Stimulated activated CD4-positive, alpha-beta T cell treated with anti-CD3 and anti-CD28 coated beads, Interleukin-15, amount 100 ng/mL, for 48 hours (primary cell): ENCODE data around the gene CAMK1.

ENCODE experiments used
- DNase-seq, 2 donors: peaks; one replicate each; pipeline ENCODE4 v3.0.0-alpha.2; 2020; ENCODE audit warnings: low read depth in 2 of 2

CAMK1 gene

GRCh38 chr3:9793161-9793781 lies 23.5 kb upstream of the CAMK1 start:
- no peak for DNase-seq

- peak; percentile 84 to 90 for DNase-seq
Measured at GRCh38 chr3:9792405-9793160, 22.8 kb upstream of the CAMK1 start, which contains the start of the genes ARPC4 and TADA3. TSS of gene ARPC4 (plus strand) at chr3:9793082. CDS start at chr3:9793122, 40 bp downstream. TSS of gene TADA3 (minus strand) at chr3:9792473. CDS start at chr3:9791466, 1,007 bp downstream.

GRCh38 chr3:9791790-9792404 lies 22.1 kb upstream of the CAMK1 start:
- DNase-seq, result no peak

- no peak for DNase-seq
Measured at GRCh38 chr3:9791127-9791526, 21.4 kb upstream of the CAMK1 start.

GRCh38 chr3:9787714-9788113 lies 18.0 kb upstream of the CAMK1 start:
- DNase-seq, result peak in 1 of 2 donors; percentile 41

- DNase-seq, result no peak
Measured at GRCh38 chr3:9786825-9787669, 17.3 kb upstream of the CAMK1 start.

GRCh38 chr3:9786209-9786739 lies 16.5 kb upstream of the CAMK1 start:
- DNase-seq, result no peak

- DNase-seq, result no peak
Measured at GRCh38 chr3:9785602-9786001, 15.9 kb upstream of the CAMK1 start.

- no peak for DNase-seq
Measured at GRCh38 chr3:9784965-9785364, 15.2 kb upstream of the CAMK1 start.

- DNase-seq, result no peak
Measured at GRCh38 chr3:9783954-9784353, 14.2 kb upstream of the CAMK1 start.

- no peak for DNase-seq
Measured at GRCh38 chr3:9782770-9783169, 13.0 kb upstream of the CAMK1 start.

- DNase-seq, result no peak
Measured at GRCh38 chr3:9781978-9782603, 12.3 kb upstream of the CAMK1 start.

- DNase-seq, result no peak
Measured at GRCh38 chr3:9781551-9781950, 11.8 kb upstream of the CAMK1 start.

GRCh38 chr3:9780910-9781309 lies 11.2 kb upstream of the CAMK1 start:
- no peak for DNase-seq

GRCh38 chr3:9780458-9780812 lies 10.7 kb upstream of the CAMK1 start:
- no peak for DNase-seq

GRCh38 chr3:9779721-9780457 lies 10.1 kb upstream of the CAMK1 start:
- DNase-seq, result no peak

- no peak for DNase-seq
Measured at GRCh38 chr3:9779075-9779593, 9.4 kb upstream of the CAMK1 start.

- peak; percentile 57 to 70 for DNase-seq
Measured at GRCh38 chr3:9778143-9779074, 8.7 kb upstream of the CAMK1 start.

GRCh38 chr3:9777694-9778021 lies 7.9 kb upstream of the CAMK1 start:
- no peak for DNase-seq
